IMR-90 (cell line): Measurements from ENCODE around the gene RHPN2. TPM values are rescaled to one million over a fixed set of nuclear protein-coding genes. Genes with fewer than 3 reads are reported as not detected.

Source experiments
- ATAC-seq: fragments of 200-7000 bp; cut with Tn5 transposase; 2 replicates; pipeline ENCODE4 v1.9.1; 2020; ENCODE audit warnings: low read depth, mild to moderate bottlenecking, moderate library complexity
- BruUV-seq: library from RNA; stranded (reverse); fragments of 400-500 nt; replicated peaks from 2 replicates; lab custom pipeline; 2021; lab: Mats Ljungman, UMichigan
- CTCF ChIA-PET: fragments of 300-600 bp; formaldehyde crosslinking; extraction: SDS; loops from one replicate; lab custom pipeline; 2021; ENCODE audit warnings: antibody characterized with exemption; lab: Yijun Ruan, JAX
- POLR2A ChIA-PET: fragments of 300-600 bp; sonication (Branson Sonifier 250); formaldehyde crosslinking; loops from one replicate; lab custom pipeline; 2022; ENCODE audit warnings: antibody characterized with exemption; ENCODE audit not compliant: unreplicated experiment; lab: Charles Lee
- DNase-seq: peaks from one replicate; pipeline ENCODE4 v3.0.0; 2013
- H2AFZ ChIP-seq: replicated peaks from 2 replicates; pipeline ENCODE3; 2013; ENCODE audit warnings: low read length, mild to moderate bottlenecking; ENCODE audit not compliant: poor library complexity
- H2AK5ac ChIP-seq: 2 replicates; pipeline ENCODE4 v1.6.1; 2013; ENCODE audit warnings: low read depth, low read length, inconsistent platforms
- H2AK9ac ChIP-seq: replicated peaks from 2 replicates; pipeline ENCODE3; 2013; ENCODE audit warnings: mild to moderate bottlenecking, low read depth, low read length, moderate library complexity; ENCODE audit not compliant: poor library complexity
- H2BK120ac ChIP-seq: 2 replicates; pipeline ENCODE4 v1.6.1; 2013; ENCODE audit warnings: low read depth, low read length, inconsistent platforms
- H2BK15ac ChIP-seq: 3 replicates; pipeline ENCODE4 v1.6.1; 2013; ENCODE audit warnings: low read depth, low read length, inconsistent platforms
- H2BK20ac ChIP-seq: 2 replicates; pipeline ENCODE4 v1.6.1; 2013; ENCODE audit warnings: low read depth, mild to moderate bottlenecking, inconsistent platforms, low read length, moderate library complexity
- H2BK5ac ChIP-seq: 2 replicates; pipeline ENCODE4 v1.6.1; 2013; ENCODE audit warnings: mild to moderate bottlenecking, low read depth, low read length, inconsistent platforms; ENCODE audit not compliant: poor library complexity, severe bottlenecking
- H3K14ac ChIP-seq: replicated peaks from 2 replicates; pipeline ENCODE4 v1.6.1; 2013; ENCODE audit warnings: low read depth, low read length, inconsistent platforms
- H3K18ac ChIP-seq: 2 replicates; pipeline ENCODE4 v1.6.1; 2013; ENCODE audit warnings: low read depth, low read length, control low read depth
- H3K23ac ChIP-seq: 2 replicates; pipeline ENCODE4 v1.6.1; 2013; ENCODE audit warnings: low read depth, low read length, inconsistent platforms
- H3K27ac ChIP-seq: 2 replicates; pipeline ENCODE4 v1.5.1; 2013; ENCODE audit warnings: mild to moderate bottlenecking, control low read depth, low read length; ENCODE audit not compliant: insufficient read depth
- H3K27me3 ChIP-seq: 2 replicates; pipeline ENCODE4 v1.6.1; 2013; ENCODE audit warnings: low read length; ENCODE audit not compliant: control insufficient read depth, insufficient read depth
- H3K36me3 ChIP-seq: 2 replicates; pipeline ENCODE4 v1.6.1; 2013; ENCODE audit warnings: low read length, mixed read lengths; ENCODE audit not compliant: control insufficient read depth, insufficient read depth
- H3K4ac ChIP-seq: 2 replicates; pipeline ENCODE4 v1.6.1; 2013; ENCODE audit warnings: low read depth, low read length, inconsistent platforms
- H3K4me1 ChIP-seq: 2 replicates; pipeline ENCODE4 v1.6.1; 2013; ENCODE audit warnings: low read length, mixed read lengths; ENCODE audit not compliant: control insufficient read depth, insufficient read depth
- H3K4me2 ChIP-seq: 2 replicates; pipeline ENCODE4 v1.6.1; 2013; ENCODE audit warnings: low read depth, mild to moderate bottlenecking, control low read depth, low read length, moderate library complexity
- H3K4me3 ChIP-seq: 2 replicates; pipeline ENCODE4 v1.5.1; 2013; ENCODE audit warnings: low read depth, mild to moderate bottlenecking, control low read depth, low read length, moderate library complexity; ENCODE audit not compliant: insufficient read depth
- H3K56ac ChIP-seq: 2 replicates; pipeline ENCODE4 v1.6.1; 2013; ENCODE audit warnings: low read length, inconsistent platforms; ENCODE audit not compliant: insufficient read depth; ENCODE audit errors: extremely low read depth
- H3K79me1 ChIP-seq, 2 experiments: 2 replicates each; pipeline ENCODE4 v1.6.1; 2013; ENCODE audit warnings: low read length in 2 of 2, inconsistent platforms in 1 of 2, low read depth in 1 of 2
- H3K9ac ChIP-seq: 2 replicates; pipeline ENCODE4 v1.6.1; 2013; ENCODE audit warnings: low read depth, low read length, control low read depth
- H3K9me1 ChIP-seq: 2 replicates; pipeline ENCODE4 v1.6.1; 2013; ENCODE audit warnings: low read length, inconsistent platforms; ENCODE audit not compliant: insufficient read depth
- H3K9me3 ChIP-seq: 2 replicates; pipeline ENCODE4 v1.6.1; 2013; ENCODE audit warnings: low read length; ENCODE audit not compliant: control insufficient read depth, insufficient read depth
- H4K20me1 ChIP-seq: 2 replicates; pipeline ENCODE4 v1.6.1; 2013; ENCODE audit warnings: low read length, inconsistent platforms; ENCODE audit not compliant: insufficient read depth
- H4K5ac ChIP-seq: 2 replicates; pipeline ENCODE4 v1.6.1; 2013; ENCODE audit warnings: mild to moderate bottlenecking, low read depth, low read length, control low read depth
- H4K8ac ChIP-seq, 2 experiments: 2 replicates each; pipeline ENCODE4 v1.6.1; 2013; ENCODE audit warnings: low read depth in 2 of 2, low read length in 2 of 2, control low read depth in 1 of 2, inconsistent platforms in 1 of 2
- H4K91ac ChIP-seq: 2 replicates; pipeline ENCODE4 v1.6.1; 2013; ENCODE audit warnings: low read depth, low read length, inconsistent platforms; ENCODE audit not compliant: insufficient read depth
- BHLHE40 ChIP-seq: fragments of 150-350 bp; IDR thresholded peaks from 2 replicates; pipeline ENCODE4 v1.6.1; 2016; ENCODE audit warnings: mild to moderate bottlenecking, low read depth, low read length
- CEBPB ChIP-seq: IDR thresholded peaks from 2 replicates; pipeline ENCODE4 v1.6.1; 2012; ENCODE audit warnings: low read depth, low read length, improper control_type of control experiment
- CHD1 ChIP-seq: IDR thresholded peaks from 2 replicates; pipeline ENCODE4 v1.6.1; 2012; ENCODE audit warnings: low read depth, low read length, improper control_type of control experiment
- CTCF ChIP-seq: conservative IDR thresholded peaks from 2 replicates; pipeline ENCODE4 v1.5.1; 2012; ENCODE audit warnings: mild to moderate bottlenecking, low read depth, low read length, improper control_type of control experiment
- ELK1 ChIP-seq: fragments of 150-350 bp; IDR thresholded peaks from 2 replicates; pipeline ENCODE4 v1.6.1; 2016; ENCODE audit warnings: low read depth, mild to moderate bottlenecking, low read length, moderate library complexity, borderline replicate concordance
- FOS ChIP-seq: fragments of 150-350 bp; IDR thresholded peaks from 2 replicates; pipeline ENCODE4 v1.6.1; 2016; ENCODE audit warnings: low read depth, low read length
- MAFK ChIP-seq: IDR thresholded peaks from 2 replicates; pipeline ENCODE4 v1.6.1; 2012; ENCODE audit warnings: low read depth, low read length, improper control_type of control experiment
- MAZ ChIP-seq: IDR thresholded peaks from 2 replicates; pipeline ENCODE4 v1.6.1; 2012; ENCODE audit warnings: low read depth, mild to moderate bottlenecking, low read length, improper control_type of control experiment, moderate library complexity, borderline replicate concordance
- MXI1 ChIP-seq: IDR thresholded peaks from 2 replicates; pipeline ENCODE4 v1.6.1; 2012; ENCODE audit warnings: low read depth, mild to moderate bottlenecking, low read length, moderate library complexity, borderline replicate concordance
- NFE2L2 ChIP-seq: fragments of 150-350 bp; IDR thresholded peaks from 2 replicates; pipeline ENCODE4 v1.6.1; 2016; ENCODE audit warnings: low read depth, mild to moderate bottlenecking, low read length
- POLR2A ChIP-seq: IDR thresholded peaks from 2 replicates; pipeline ENCODE4 v1.6.1; 2012; ENCODE audit warnings: mild to moderate bottlenecking, low read depth, low read length
- RAD21 ChIP-seq: IDR thresholded peaks from 2 replicates; pipeline ENCODE4 v1.6.1; 2012; ENCODE audit warnings: low read length, improper control_type of control experiment
- RCOR1 ChIP-seq: IDR thresholded peaks from 2 replicates; pipeline ENCODE4 v1.6.1; 2012; ENCODE audit warnings: mild to moderate bottlenecking, low read length, improper control_type of control experiment; ENCODE audit not compliant: insufficient replicate concordance
- RFX5 ChIP-seq: IDR thresholded peaks from 2 replicates; pipeline ENCODE4 v1.8.0; 2012; ENCODE audit warnings: low read depth, mild to moderate bottlenecking, low read length, moderate library complexity
- SMC3 ChIP-seq: fragments of 150-350 bp; IDR thresholded peaks from 2 replicates; pipeline ENCODE4 v1.6.1; 2016; ENCODE audit warnings: low read depth, mild to moderate bottlenecking, antibody characterized with exemption, low read length, moderate library complexity
- USF2 ChIP-seq: fragments of 150-350 bp; IDR thresholded peaks from 2 replicates; pipeline ENCODE4 v1.6.1; 2017; ENCODE audit warnings: mild to moderate bottlenecking, antibody characterized with exemption, low read length, low read depth
- whole genome bisulfite sequencing, 2 experiments: methylation state at CpG; one replicate each; pipeline versions ENCODE4 v1.1.5 to v1.1.7; 2013; ENCODE audit warnings: missing lambda C conversion rate in 2 of 2; ENCODE audit not compliant: insufficient read length in 1 of 2; ENCODE audit errors: extremely low coverage in 2 of 2; 5-methylcytosine and 5-hydroxymethylcytosine counted together
- dilution Hi-C: fragments of 300-500 bp; cut with HindIII; formaldehyde crosslinking; loops from one replicate; pipeline ENCODE4 v1.14.3; 2018; ENCODE audit warnings: low sequenced_read_pairs; ENCODE audit not compliant: unreplicated experiment
- in situ Hi-C: fragments of 300-500 bp; cut with MboI; formaldehyde crosslinking; loops from 3 replicates; pipeline ENCODE4 v1.14.3; 2019; ENCODE audit warnings: low sequenced_read_pairs, inconsistent platforms, mixed read lengths
- intact Hi-C: fragments of 100-400 bp; cut with micrococcal nuclease; formaldehyde crosslinking; loops from 2 replicates; pipeline ENCODE4 v1.10.0; 2022
- polyA plus RNA-seq, 3 experiments: library from polyadenylated mRNA; depleted of rRNA; stranded (reverse); fragments of >200 nt; gene quantifications; 2 replicates each; pipeline ENCODE4 v1.2.3, GENCODE V29; 2012; ENCODE audit warnings: low replicate concordance in 1 of 3
- total RNA-seq: library from RNA; depleted of rRNA; stranded (reverse); fragments of >200 nt; gene quantifications from 2 replicates; pipeline ENCODE4 v1.2.3, GENCODE V29; 2012

The RHPN2 gene
- total and polyA plus RNA-seq, 2 of the 4 experiments (the other 2 are of a cell fraction) = 2.3 to 4.0 TPM

GRCh38 chr19:33032218-33032781 lies 32.4 kb downstream of the RHPN2 start:
- ATAC-seq = no peak
- H3K14ac ChIP-seq = no peak overlapping the region
- BruUV-seq = no TSS peak
- TF ChIP-seq CTCF (no peak), CEBPB (no peak), POLR2A (no peak), BHLHE40 (no peak), ELK1 (no peak), RAD21 (no peak), FOS (no peak), USF2 (no peak), SMC3 (no peak), CHD1 (no peak), MXI1 (no peak), MAZ (no peak), RFX5 (no peak), NFE2L2 (no peak), MAFK (no peak), RCOR1 (no peak)
- H2BK120ac ChIP-seq = no peak overlapping the region
- no peak overlapping the region for H2AK9ac ChIP-seq
- H3K9me3 ChIP-seq = peaks cover 4% of the 10 kb centered on the region
- H3K56ac ChIP-seq = no peak overlapping the region
- H3K18ac ChIP-seq = no peak overlapping the region
- no peaks in the 10 kb centered on the region for H3K36me3 ChIP-seq
- no peak overlapping the region for H3K4me3 ChIP-seq
- H2AFZ ChIP-seq = no peak overlapping the region
- intact Hi-C loops (no loop called here), dilution Hi-C loops (no loop called here), in situ Hi-C loops (no loop called here)
- no peak overlapping the region for H2BK20ac ChIP-seq
- no peak overlapping the region for H4K8ac ChIP-seq
- no peaks in the 10 kb centered on the region for H3K79me1 ChIP-seq
- H3K27me3 ChIP-seq = no peaks in the 10 kb centered on the region
- no peak overlapping the region for H3K4me2 ChIP-seq
- H4K20me1 ChIP-seq = no peaks in the 10 kb centered on the region
- no peak overlapping the region for H4K5ac ChIP-seq
- ChIA-PET POLR2A (no interaction called here), CTCF (interaction anchor here (0.8 kb wide), 1 partner anchor 16 kb away, joined by 3 read pairs; no protein-coding TSS in a partner anchor)
- no peak overlapping the region for H3K27ac ChIP-seq
- no peak overlapping the region for H4K91ac ChIP-seq
- no peak overlapping the region for H2AK5ac ChIP-seq
- no peak overlapping the region for H2BK15ac ChIP-seq
- no peaks in the 10 kb centered on the region for H3K9me1 ChIP-seq
- no peak overlapping the region for H2BK5ac ChIP-seq
- H3K4ac ChIP-seq = no peak overlapping the region
- WGBS, 2 experiments = no CpG with 5 or more reads among the region's 8 CpGs
- DNase-seq = no peak
- H3K23ac ChIP-seq = no peak overlapping the region
- H3K9ac ChIP-seq = no peak overlapping the region
- H3K4me1 ChIP-seq = no peaks in the 10 kb centered on the region
